DOHH2 (cell line): Measurements from ENCODE around the gene MAP7D3.

Source experiments
- EZH2phosphoT487 ChIP-seq: fragments of 200-600 bp; sonication (generic); IDR thresholded peaks from 2 replicates; pipeline ENCODE4 v1.6.1; 2017; ENCODE audit warnings: borderline replicate concordance, mild to moderate bottlenecking, antibody characterized with exemption, low read length, moderate library complexity, mixed read lengths
- TF ChIP-seq, protein P1 (sequence below): fragments of 200-600 bp; sonication (generic); IDR thresholded peaks from one replicate; pipeline ENCODE4 v1.5.1; 2014; ENCODE audit warnings: antibody characterized with exemption, mild to moderate bottlenecking, low read depth, low read length; ENCODE audit not compliant: poor library complexity, severe bottlenecking

DNA sequence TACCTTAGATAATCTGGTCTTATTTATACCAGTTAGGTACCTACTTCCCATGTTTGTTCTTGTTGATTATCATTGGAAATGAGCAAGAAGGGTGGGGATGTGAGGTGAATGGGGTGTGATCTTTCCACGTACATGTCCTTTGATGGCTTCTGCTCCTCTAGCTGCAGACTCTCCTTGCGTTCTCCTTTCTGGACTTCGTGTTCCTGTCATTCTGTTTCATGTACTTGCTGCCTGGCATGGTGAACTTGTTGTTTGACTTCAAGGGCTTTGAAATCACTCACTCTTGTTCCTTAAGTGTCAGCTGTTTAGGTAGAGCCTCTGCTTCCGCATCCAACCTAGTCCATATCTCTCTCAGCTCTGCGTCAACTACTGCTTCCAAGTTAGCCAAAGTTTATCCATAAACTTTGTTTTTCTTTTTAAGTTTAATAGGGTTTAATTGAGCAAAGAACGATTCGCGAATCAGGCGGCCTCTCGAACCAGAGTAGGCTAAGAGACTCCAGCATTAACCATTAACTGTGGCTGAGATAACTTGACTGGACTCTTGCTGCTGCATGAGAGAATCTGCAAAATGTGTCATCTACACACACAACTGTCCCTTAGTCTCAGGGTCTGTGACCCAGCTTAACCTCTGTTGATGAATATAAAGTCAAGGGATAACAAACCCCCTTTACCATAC, 61.0 kb downstream of the MAP7D3 start:
- TF ChIP-seq, protein P1, sequence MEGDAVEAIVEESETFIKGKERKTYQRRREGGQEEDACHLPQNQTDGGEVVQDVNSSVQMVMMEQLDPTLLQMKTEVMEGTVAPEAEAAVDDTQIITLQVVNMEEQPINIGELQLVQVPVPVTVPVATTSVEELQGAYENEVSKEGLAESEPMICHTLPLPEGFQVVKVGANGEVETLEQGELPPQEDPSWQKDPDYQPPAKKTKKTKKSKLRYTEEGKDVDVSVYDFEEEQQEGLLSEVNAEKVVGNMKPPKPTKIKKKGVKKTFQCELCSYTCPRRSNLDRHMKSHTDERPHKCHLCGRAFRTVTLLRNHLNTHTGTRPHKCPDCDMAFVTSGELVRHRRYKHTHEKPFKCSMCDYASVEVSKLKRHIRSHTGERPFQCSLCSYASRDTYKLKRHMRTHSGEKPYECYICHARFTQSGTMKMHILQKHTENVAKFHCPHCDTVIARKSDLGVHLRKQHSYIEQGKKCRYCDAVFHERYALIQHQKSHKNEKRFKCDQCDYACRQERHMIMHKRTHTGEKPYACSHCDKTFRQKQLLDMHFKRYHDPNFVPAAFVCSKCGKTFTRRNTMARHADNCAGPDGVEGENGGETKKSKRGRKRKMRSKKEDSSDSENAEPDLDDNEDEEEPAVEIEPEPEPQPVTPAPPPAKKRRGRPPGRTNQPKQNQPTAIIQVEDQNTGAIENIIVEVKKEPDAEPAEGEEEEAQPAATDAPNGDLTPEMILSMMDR, result no peak
- TF ChIP-seq EZH2phosphoT487, result no peak
